PFSK-1 (cell line): ENCODE results near the gene TAF11L7. TPM values are rescaled to one million over a fixed set of nuclear protein-coding genes. Genes with fewer than 3 reads are reported as not detected.
"Not testable (repeated sequence)": the region's sequence is repeated elsewhere in the genome, so short reads cannot be mapped to it uniquely, and the experiment has no call there.

Source experiments
- FOXP2 ChIP-seq: optimal IDR thresholded peaks from 2 replicates; pipeline ENCODE3; 2011; ENCODE audit warnings: borderline replicate concordance, control low read depth, inconsistent platforms; ENCODE audit not compliant: insufficient read depth; ENCODE audit errors: extremely low read length, extremely low read depth
- POLR2AphosphoS5 ChIP-seq: IDR thresholded peaks from 2 replicates; pipeline ENCODE4 v1.6.1; 2012; ENCODE audit warnings: low read depth, mild to moderate bottlenecking, control low read depth, low read length, moderate library complexity
- SIN3A ChIP-seq: IDR thresholded peaks from 2 replicates; pipeline ENCODE4 v1.6.1; 2012; ENCODE audit warnings: mild to moderate bottlenecking, low read length, moderate library complexity, borderline replicate concordance; ENCODE audit not compliant: insufficient read depth
- TAF1 ChIP-seq: IDR thresholded peaks from 2 replicates; pipeline ENCODE4 v1.6.1; 2012; ENCODE audit warnings: low read length, control low read depth, borderline replicate concordance; ENCODE audit not compliant: insufficient read depth
- polyA plus RNA-seq: library from polyadenylated mRNA; unstranded; fragments of >200 nt; gene quantifications from one replicate; pipeline ENCODE4 v1.2.1, GENCODE V29; 2012; ENCODE audit warnings: low read depth, missing spikeins; ENCODE audit not compliant: insufficient read length
- TF ChIP-seq, protein P1 (sequence below), 2 experiments: IDR thresholded peaks; 2 replicates each; pipeline versions ENCODE4 v1.6.1 to v1.8.0; 2011 to 2012; ENCODE audit warnings: low read depth in 2 of 2, low read length in 2 of 2, control low read depth in 1 of 2, inconsistent platforms in 1 of 2, mild to moderate bottlenecking in 1 of 2, moderate library complexity in 1 of 2; ENCODE audit not compliant: insufficient read depth in 1 of 2

The TAF11L7 gene
- polyA plus RNA-seq, result not detected

GRCh38 chr5:17585658-17586057 lies at the start of gene TAF11L7:
Gene TAF11L7 (minus strand): TSS chr5:17585758.
- TF ChIP-seq SIN3A, POLR2AphosphoS5, TAF1: not testable (repeated sequence)

DNA sequence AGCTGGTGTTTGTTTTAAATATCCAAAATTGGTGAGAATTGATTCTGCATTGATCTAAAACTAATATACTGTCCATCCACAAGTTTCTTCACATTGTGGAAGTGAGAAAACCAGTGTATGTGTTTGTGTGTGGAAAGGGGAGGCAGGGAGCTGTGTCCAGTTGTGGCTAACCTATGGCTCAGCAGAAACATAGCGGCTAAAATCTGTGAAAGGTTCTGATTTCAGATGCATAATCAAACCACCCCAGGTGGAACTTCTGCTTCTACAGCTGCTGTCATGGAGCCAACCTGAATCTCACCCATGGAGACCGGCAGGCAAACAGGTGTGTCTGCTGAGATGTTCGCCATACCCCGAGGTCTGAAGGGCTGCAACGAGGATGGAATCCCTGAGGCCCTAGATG lies 48.6 kb upstream of the TAF11L7 start, which contains the start of gene TAF11L14:
TSS of gene TAF11L14 (plus strand) at position 301 of the 400 bp plus-strand sequence.
- TF ChIP-seq SIN3A (no peak), FOXP2 (no peak), POLR2AphosphoS5 (no peak), TAF1 (no peak)
- TF ChIP-seq, protein P1, sequence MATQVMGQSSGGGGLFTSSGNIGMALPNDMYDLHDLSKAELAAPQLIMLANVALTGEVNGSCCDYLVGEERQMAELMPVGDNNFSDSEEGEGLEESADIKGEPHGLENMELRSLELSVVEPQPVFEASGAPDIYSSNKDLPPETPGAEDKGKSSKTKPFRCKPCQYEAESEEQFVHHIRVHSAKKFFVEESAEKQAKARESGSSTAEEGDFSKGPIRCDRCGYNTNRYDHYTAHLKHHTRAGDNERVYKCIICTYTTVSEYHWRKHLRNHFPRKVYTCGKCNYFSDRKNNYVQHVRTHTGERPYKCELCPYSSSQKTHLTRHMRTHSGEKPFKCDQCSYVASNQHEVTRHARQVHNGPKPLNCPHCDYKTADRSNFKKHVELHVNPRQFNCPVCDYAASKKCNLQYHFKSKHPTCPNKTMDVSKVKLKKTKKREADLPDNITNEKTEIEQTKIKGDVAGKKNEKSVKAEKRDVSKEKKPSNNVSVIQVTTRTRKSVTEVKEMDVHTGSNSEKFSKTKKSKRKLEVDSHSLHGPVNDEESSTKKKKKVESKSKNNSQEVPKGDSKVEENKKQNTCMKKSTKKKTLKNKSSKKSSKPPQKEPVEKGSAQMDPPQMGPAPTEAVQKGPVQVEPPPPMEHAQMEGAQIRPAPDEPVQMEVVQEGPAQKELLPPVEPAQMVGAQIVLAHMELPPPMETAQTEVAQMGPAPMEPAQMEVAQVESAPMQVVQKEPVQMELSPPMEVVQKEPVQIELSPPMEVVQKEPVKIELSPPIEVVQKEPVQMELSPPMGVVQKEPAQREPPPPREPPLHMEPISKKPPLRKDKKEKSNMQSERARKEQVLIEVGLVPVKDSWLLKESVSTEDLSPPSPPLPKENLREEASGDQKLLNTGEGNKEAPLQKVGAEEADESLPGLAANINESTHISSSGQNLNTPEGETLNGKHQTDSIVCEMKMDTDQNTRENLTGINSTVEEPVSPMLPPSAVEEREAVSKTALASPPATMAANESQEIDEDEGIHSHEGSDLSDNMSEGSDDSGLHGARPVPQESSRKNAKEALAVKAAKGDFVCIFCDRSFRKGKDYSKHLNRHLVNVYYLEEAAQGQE (IDR thresholded peaks at IDR 0.05; ENCODE audit: insufficient read depth in 1 of 2, low read depth in 2 of 2, low read length in 2 of 2), result no peak

- TF ChIP-seq FOXP2, SIN3A, POLR2AphosphoS5: not testable (repeated sequence)
These were observed 46.2 kb upstream of the TAF11L7 start, which contains the start of gene TAF11L13 for GRCh38 chr5:17631788-17632187. Gene TAF11L13 (plus strand): TSS chr5:17632088.

- TF ChIP-seq FOXP2 (no peak), POLR2AphosphoS5 (no peak), TAF1 (no peak), SIN3A (no peak)
- TF ChIP-seq, protein P1 (IDR thresholded peaks at IDR 0.05; ENCODE audit: insufficient read depth in 1 of 2, low read depth in 2 of 2, low read length in 2 of 2), result no peak
These were observed 40.1 kb upstream of the TAF11L7 start for GRCh38 chr5:17625686-17626085.

GRCh38 chr5:17620627-17621026 lies 35.1 kb upstream of the TAF11L7 start:
- no peak for TF ChIP-seq SIN3A

- no peak for TF ChIP-seq SIN3A
- no peak for TF ChIP-seq FOXP2
- no peak for TF ChIP-seq TAF1
- TF ChIP-seq POLR2AphosphoS5, result no peak
- TF ChIP-seq, protein P1 (IDR thresholded peaks at IDR 0.05; ENCODE audit: insufficient read depth in 1 of 2, low read depth in 2 of 2, low read length in 2 of 2), result no peak
These were observed 33.8 kb upstream of the TAF11L7 start for GRCh38 chr5:17619354-17619753.
